Measurements from ENCODE around the gene CENPL.

- TF ChIP-seq GATA3 (IDR thresholded peaks at IDR 0.05; ENCODE audit: low read depth, low read length) (no peak), GATA2 (IDR thresholded peaks at IDR 0.05; ENCODE audit: low read depth, low read length) (no peak)
These were observed 53.1 kb downstream of the CENPL start for GRCh38 chr1:173771560-173771959.

All from SH-SY5Y (cell line).